D341Med (cell line): ENCODE results near the gene WNT8A.

Source experiments
- DNase-seq: peaks from one replicate; pipeline ENCODE4 v3.0.0; 2012; ENCODE audit warnings: low spot score

Gene WNT8A

GRCh38 chr5:138140268-138140667, 56.4 kb downstream of the WNT8A start:
- no peak for DNase-seq
